Keratinocyte (primary cell): ENCODE data around the gene RPN1. TPM values are rescaled to one million over a fixed set of nuclear protein-coding genes. Genes with fewer than 3 reads are reported as not detected.

Source experiments
- DNase-seq: peaks from one replicate; pipeline ENCODE4 v3.0.0-alpha.2; 2011; ENCODE audit warnings: low read depth, missing footprints, low spot score
- FAIRE-seq: peaks from 2 replicates; lab custom pipeline; 2011; peaks lifted over from hg19 to GRCh38; lab: Jason Lieb, UNC
- H2AFZ ChIP-seq: 2 replicates; pipeline ENCODE4 v1.6.0; 2012; ENCODE audit warnings: low read length, control low read depth, inconsistent platforms; ENCODE audit not compliant: control insufficient read depth
- H3K27ac ChIP-seq: 2 replicates; pipeline ENCODE4 v1.5.1; 2011; ENCODE audit warnings: low read length; ENCODE audit not compliant: control insufficient read depth, insufficient read depth
- H3K27me3 ChIP-seq: 3 replicates; pipeline ENCODE4 v1.6.0; 2011; ENCODE audit warnings: low read length; ENCODE audit not compliant: control insufficient read depth, insufficient read depth; ENCODE audit errors: extremely low read depth
- H3K36me3 ChIP-seq, 2 experiments: 2 replicates in 1 of 2; 3 replicates in 1 of 2; pipeline ENCODE4 v1.5.1; 2011; ENCODE audit warnings: low read length in 2 of 2, mild to moderate bottlenecking in 1 of 2; ENCODE audit not compliant: control insufficient read depth in 2 of 2, insufficient read depth in 2 of 2; ENCODE audit errors: extremely low read depth in 1 of 2
- H3K4me1 ChIP-seq: 3 replicates; pipeline ENCODE4 v1.5.1; 2011; ENCODE audit warnings: low read length; ENCODE audit not compliant: control insufficient read depth, insufficient read depth; ENCODE audit errors: extremely low read depth
- H3K4me2 ChIP-seq: 3 replicates; pipeline ENCODE4 v1.6.0; 2011; ENCODE audit warnings: low read depth, low read length; ENCODE audit not compliant: control insufficient read depth, insufficient read depth; ENCODE audit errors: extremely low read depth
- H3K4me3 ChIP-seq, 3 experiments: fragments of 200-600 bp in 1 of 3; sonication (generic) in 1 of 3; 2 replicates in 2 of 3; 3 replicates in 1 of 3; pipeline ENCODE4 v1.5.1; 2011 to 2016; ENCODE audit warnings: low read length in 3 of 3, mild to moderate bottlenecking in 3 of 3, control low read depth in 2 of 3, inconsistent platforms in 1 of 3, low read depth in 1 of 3, mixed read lengths in 1 of 3, mixed run types in 1 of 3, moderate library complexity in 1 of 3; ENCODE audit not compliant: control insufficient read depth in 2 of 3, insufficient read depth in 2 of 3; ENCODE audit errors: extremely low read depth in 1 of 3
- H3K79me2 ChIP-seq: 2 replicates; pipeline ENCODE4 v1.6.0; 2012; ENCODE audit warnings: low read length; ENCODE audit not compliant: control insufficient read depth, insufficient read depth
- H3K9ac ChIP-seq: 3 replicates; pipeline ENCODE4 v1.6.0; 2011; ENCODE audit warnings: low read length; ENCODE audit not compliant: control insufficient read depth, insufficient read depth; ENCODE audit errors: extremely low read depth
- H3K9me1 ChIP-seq: 3 replicates; pipeline ENCODE4 v1.6.0; 2011; ENCODE audit warnings: low read length; ENCODE audit not compliant: control insufficient read depth, insufficient read depth; ENCODE audit errors: extremely low read depth
- H3K9me3 ChIP-seq: 2 replicates; pipeline ENCODE4 v1.5.1; 2012; ENCODE audit warnings: low read depth, low read length; ENCODE audit not compliant: control insufficient read depth
- H4K20me1 ChIP-seq: 3 replicates; pipeline ENCODE4 v1.6.0; 2011; ENCODE audit warnings: low read length; ENCODE audit not compliant: control insufficient read depth, insufficient read depth; ENCODE audit errors: extremely low read depth
- EZH2 ChIP-seq: IDR thresholded peaks from one replicate; pipeline ENCODE4 v1.6.1; 2012; ENCODE audit warnings: inconsistent platforms, mild to moderate bottlenecking, low read length, moderate library complexity
- dilution Hi-C: fragments of 300-500 bp; cut with MboI; formaldehyde crosslinking; loops from one replicate; pipeline ENCODE4 v1.7.0; 2020; ENCODE audit warnings: low sequenced_read_pairs; ENCODE audit not compliant: extremely low pct_ligation_motif_present
- polyA plus RNA-seq, 5 experiments: library from polyadenylated mRNA; depleted of rRNA in 3 of 5; stranded (reverse) in 3 of 5; stranded (forward) in 1 of 5; unstranded in 1 of 5; fragments of >200 nt; gene quantifications; 1 replicate in 1 of 5; 2 replicates in 3 of 5; 3 replicates in 1 of 5; pipeline versions ENCODE4 v1.2.1 to v1.2.3, GENCODE V29; 2011 to 2012; ENCODE audit warnings: missing spikeins in 2 of 5, low read depth in 1 of 5, low replicate concordance in 1 of 5
- TF ChIP-seq, protein P1 (sequence below), 3 experiments: IDR thresholded peaks in 1 of 3; conservative IDR thresholded peaks in 1 of 3; optimal IDR thresholded peaks in 1 of 3; 2 replicates in 2 of 3; 3 replicates in 1 of 3; pipeline versions ENCODE3 to v1.5.1; 2011; ENCODE audit warnings: low read length in 3 of 3, mild to moderate bottlenecking in 3 of 3, moderate library complexity in 2 of 3, control low read depth in 1 of 3, inconsistent platforms in 1 of 3; ENCODE audit not compliant: insufficient read depth in 2 of 3; ENCODE audit errors: extremely low read depth in 1 of 3

The RPN1 gene
- polyA plus RNA-seq, 1 donor (not counting 4 experiments of a cell fraction or from before 2014, with no cell fraction given), result 350 TPM

DNA sequence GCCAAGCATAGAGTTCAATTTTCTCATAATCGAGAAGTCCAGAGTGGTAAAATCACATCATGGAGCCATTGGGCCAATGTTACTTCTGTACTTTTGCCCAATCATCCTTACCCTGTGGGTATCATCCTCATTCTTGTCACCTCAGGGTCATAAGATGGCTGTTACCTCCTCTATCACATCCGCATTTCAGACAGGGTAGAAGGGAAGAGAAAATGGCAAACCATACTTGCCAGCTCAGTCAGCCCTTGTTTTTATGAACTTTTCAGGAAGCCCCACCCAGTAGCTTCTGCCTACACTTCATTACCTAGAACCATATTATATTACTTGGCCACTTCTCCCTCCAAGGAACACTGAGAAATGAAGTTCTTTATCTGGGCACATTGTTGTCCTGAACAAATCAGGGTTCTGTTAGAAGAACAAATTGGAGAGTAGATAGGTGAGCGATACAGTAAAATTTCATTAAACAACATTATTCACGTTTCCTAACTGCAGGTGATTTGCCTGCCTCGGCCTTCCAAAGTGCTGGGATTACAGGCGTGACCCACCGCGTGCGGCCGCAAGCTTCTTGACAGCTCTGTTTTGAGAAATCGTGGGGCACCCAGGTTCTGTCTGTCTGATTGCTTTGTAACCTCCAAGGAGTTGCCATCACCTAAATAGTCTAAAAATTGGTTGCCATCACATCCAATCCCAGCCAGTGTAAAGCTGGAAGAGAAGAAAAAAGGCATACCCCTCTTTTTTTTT is 34.5 kb upstream of the RPN1 start:
- no peak overlapping the region for H3K27ac ChIP-seq
- peaks cover 7% of the 10 kb centered on the region for H3K4me1 ChIP-seq
- dilution Hi-C loops, result no loop called here
- no peak overlapping the region for H3K4me2 ChIP-seq
- TF ChIP-seq, protein P1, sequence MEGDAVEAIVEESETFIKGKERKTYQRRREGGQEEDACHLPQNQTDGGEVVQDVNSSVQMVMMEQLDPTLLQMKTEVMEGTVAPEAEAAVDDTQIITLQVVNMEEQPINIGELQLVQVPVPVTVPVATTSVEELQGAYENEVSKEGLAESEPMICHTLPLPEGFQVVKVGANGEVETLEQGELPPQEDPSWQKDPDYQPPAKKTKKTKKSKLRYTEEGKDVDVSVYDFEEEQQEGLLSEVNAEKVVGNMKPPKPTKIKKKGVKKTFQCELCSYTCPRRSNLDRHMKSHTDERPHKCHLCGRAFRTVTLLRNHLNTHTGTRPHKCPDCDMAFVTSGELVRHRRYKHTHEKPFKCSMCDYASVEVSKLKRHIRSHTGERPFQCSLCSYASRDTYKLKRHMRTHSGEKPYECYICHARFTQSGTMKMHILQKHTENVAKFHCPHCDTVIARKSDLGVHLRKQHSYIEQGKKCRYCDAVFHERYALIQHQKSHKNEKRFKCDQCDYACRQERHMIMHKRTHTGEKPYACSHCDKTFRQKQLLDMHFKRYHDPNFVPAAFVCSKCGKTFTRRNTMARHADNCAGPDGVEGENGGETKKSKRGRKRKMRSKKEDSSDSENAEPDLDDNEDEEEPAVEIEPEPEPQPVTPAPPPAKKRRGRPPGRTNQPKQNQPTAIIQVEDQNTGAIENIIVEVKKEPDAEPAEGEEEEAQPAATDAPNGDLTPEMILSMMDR (optimal IDR thresholded peaks at IDR 0.05 in 1 of 3, IDR thresholded peaks at IDR 0.05 in 1 of 3, conservative IDR thresholded peaks at IDR 0.05 in 1 of 3; ENCODE audit: extremely low read depth in 1 of 3, insufficient read depth in 2 of 3, low read length in 3 of 3), result no peak
- TF ChIP-seq EZH2, result no peak
- no peak overlapping the region for H3K9ac ChIP-seq
- DNase-seq (no peak), FAIRE-seq (no peak)
- H3K36me3 ChIP-seq, result no peaks in the 10 kb centered on the region
- no peaks in the 10 kb centered on the region for H3K9me1 ChIP-seq
- H3K79me2 ChIP-seq, result no peaks in the 10 kb centered on the region
- H3K27me3 ChIP-seq, result no peaks in the 10 kb centered on the region
- no peaks in the 10 kb centered on the region for H4K20me1 ChIP-seq
- H3K4me3 ChIP-seq, result no peak overlapping the region
- H3K9me3 ChIP-seq, result no peaks in the 10 kb centered on the region
- no peak overlapping the region for H2AFZ ChIP-seq

DNA sequence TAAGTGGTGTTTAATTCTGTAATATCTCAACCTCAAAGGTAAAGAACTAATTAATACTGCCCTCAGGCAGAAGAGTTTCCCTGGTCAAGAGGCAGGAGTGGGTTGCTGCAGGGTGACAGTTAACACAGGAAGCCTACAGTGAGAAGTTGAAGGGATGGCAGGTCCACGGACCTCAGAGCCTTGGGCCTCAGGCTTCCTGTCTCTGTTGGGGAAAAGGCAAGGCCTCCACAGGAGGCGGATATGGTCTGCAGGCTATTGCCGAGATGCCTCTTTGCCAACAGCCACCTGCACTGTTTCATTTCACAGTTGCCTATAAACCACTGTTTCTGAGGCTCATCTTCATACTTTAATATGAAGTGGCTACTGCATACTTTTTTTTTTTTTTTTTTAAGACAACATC is 33.3 kb upstream of the RPN1 start:
- no peaks in the 10 kb centered on the region for H3K79me2 ChIP-seq
- dilution Hi-C loops, result no loop called here
- FAIRE-seq (no peak), DNase-seq (no peak)
- no peak overlapping the region for H2AFZ ChIP-seq
- no peaks in the 10 kb centered on the region for H3K36me3 ChIP-seq
- H3K4me3 ChIP-seq, result no peak overlapping the region
- no peaks in the 10 kb centered on the region for H3K27me3 ChIP-seq
- no peaks in the 10 kb centered on the region for H4K20me1 ChIP-seq
- no peak overlapping the region for H3K4me2 ChIP-seq
- H3K9ac ChIP-seq, result no peak overlapping the region
- peaks cover 7% of the 10 kb centered on the region for H3K4me1 ChIP-seq
- no peaks in the 10 kb centered on the region for H3K9me1 ChIP-seq
- TF ChIP-seq, protein P1 (optimal IDR thresholded peaks at IDR 0.05 in 1 of 3, IDR thresholded peaks at IDR 0.05 in 1 of 3, conservative IDR thresholded peaks at IDR 0.05 in 1 of 3; ENCODE audit: extremely low read depth in 1 of 3, insufficient read depth in 2 of 3, low read length in 3 of 3), result no peak
- TF ChIP-seq EZH2, result no peak
- no peak overlapping the region for H3K27ac ChIP-seq
- no peaks in the 10 kb centered on the region for H3K9me3 ChIP-seq
